Measurements from ENCODE around the gene MGST1. TPM values are rescaled to one million over a fixed set of nuclear protein-coding genes. Genes with fewer than 3 reads are reported as not detected.

MGST1 gene
- total RNA-seq, 3 donors from 2014 or later (not counting 1 experiment from before 2014, with no cell fraction given) = 0.40 to 4.3 (median 0.63) TPM

DNA sequence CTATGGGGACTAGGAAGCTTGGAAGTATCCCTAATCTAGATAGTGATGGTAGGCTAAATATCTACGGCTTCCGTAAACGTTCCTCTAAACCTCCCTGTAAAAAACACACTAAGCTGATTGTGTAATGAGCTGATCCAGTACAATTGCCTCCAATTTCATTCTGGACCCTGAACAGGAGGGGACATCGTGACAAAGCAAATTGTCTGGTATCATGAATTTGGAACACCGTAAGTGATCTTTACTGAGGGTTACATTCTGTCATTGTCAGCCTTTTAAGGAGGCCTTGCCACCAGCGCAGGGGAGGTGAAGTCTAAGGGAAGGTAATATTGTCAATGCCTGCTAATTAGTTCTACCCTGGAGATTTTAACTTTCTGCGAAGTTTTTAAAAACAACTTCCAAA, 487 bp upstream of the MGST1 start:
- TF ChIP-seq, protein P1, sequence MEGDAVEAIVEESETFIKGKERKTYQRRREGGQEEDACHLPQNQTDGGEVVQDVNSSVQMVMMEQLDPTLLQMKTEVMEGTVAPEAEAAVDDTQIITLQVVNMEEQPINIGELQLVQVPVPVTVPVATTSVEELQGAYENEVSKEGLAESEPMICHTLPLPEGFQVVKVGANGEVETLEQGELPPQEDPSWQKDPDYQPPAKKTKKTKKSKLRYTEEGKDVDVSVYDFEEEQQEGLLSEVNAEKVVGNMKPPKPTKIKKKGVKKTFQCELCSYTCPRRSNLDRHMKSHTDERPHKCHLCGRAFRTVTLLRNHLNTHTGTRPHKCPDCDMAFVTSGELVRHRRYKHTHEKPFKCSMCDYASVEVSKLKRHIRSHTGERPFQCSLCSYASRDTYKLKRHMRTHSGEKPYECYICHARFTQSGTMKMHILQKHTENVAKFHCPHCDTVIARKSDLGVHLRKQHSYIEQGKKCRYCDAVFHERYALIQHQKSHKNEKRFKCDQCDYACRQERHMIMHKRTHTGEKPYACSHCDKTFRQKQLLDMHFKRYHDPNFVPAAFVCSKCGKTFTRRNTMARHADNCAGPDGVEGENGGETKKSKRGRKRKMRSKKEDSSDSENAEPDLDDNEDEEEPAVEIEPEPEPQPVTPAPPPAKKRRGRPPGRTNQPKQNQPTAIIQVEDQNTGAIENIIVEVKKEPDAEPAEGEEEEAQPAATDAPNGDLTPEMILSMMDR (IDR thresholded peaks at IDR 0.05) = no peak
- peaks cover 0 to 2% of the 10 kb centered on the region in 2 donors for H3K27me3 Mint-ChIP-seq (ENCODE audit: low read depth in 2 of 2)
- Histone ChIP-seq H3K36me3 (ENCODE audit: control insufficient read depth, insufficient read depth, low read length) (no peaks in the 10 kb centered on the region), H3K4me3 (ENCODE audit: low read length) (no peak overlapping the region), H3K27ac (ENCODE audit: low read length) (no peak overlapping the region), H3K4me1 (ENCODE audit: control insufficient read depth, insufficient read depth, low read length) (no peaks in the 10 kb centered on the region), H3K9me3 (ENCODE audit: control insufficient read depth, insufficient read depth, low read length) (no peaks in the 10 kb centered on the region), H3K27me3 (ENCODE audit: control insufficient read depth, insufficient read depth, low read length) (no peaks in the 10 kb centered on the region)
- whole genome bisulfite sequencing (ENCODE audit: insufficient coverage) = 69% methylated on average over 6 of the region's 7 CpGs
- DNase-seq (no peak), ATAC-seq (no peak)
- intact Hi-C loops (cut with micrococcal nuclease) = no loop called here
- H3K9me3 Mint-ChIP-seq = peaks cover 2 to 13% of the 10 kb centered on the region in 2 donors
- H3K36me3 Mint-ChIP-seq = no peaks in the 10 kb centered on the region
- no peaks in the 10 kb centered on the region for H3K4me1 Mint-ChIP-seq
- no peak overlapping the region for H3K27ac Mint-ChIP-seq
- no peak overlapping the region for H3K4me3 Mint-ChIP-seq

DNA sequence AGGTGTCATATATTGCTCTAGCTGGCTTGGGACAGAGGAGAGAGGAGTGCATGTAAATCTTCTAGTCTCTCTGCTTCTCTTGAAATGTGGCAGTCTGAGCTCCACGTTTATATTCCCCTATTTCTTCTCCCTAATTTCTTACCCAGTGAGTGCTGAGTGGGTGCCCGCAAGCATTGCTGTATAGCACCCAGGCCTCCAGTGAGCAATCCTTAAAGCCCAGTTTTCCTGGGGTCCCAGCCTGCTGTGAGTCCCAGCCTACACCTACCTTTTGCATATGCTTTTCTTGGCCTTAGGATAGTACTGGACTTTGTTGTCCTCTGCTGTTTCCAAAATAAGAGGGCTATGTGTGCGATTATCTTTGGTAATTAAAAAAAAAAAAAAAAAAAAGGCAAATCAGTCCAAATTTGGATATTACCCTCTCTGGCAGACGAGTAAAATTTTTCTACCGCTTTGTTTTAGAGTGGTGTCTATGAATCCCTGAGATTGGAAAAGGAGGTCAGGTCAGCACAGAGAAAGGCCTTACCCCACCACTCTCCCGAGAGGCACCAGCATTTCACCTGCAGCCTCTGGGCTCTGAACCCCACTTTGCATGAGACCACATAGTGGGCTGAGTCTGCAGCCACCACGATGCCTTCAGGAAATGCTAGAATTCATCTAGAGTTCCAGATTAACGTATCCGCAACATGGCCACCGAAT, 1.1 kb downstream of the MGST1 start:
- H3K36me3 ChIP-seq (ENCODE audit: control insufficient read depth, insufficient read depth, low read length) = no peaks in the 10 kb centered on the region
- H3K4me1 ChIP-seq (ENCODE audit: control insufficient read depth, insufficient read depth, low read length) = no peaks in the 10 kb centered on the region
- intact Hi-C loops (cut with micrococcal nuclease) = no loop called here
- H3K9me3 ChIP-seq (ENCODE audit: control insufficient read depth, insufficient read depth, low read length) = no peaks in the 10 kb centered on the region
- DNase-seq (no peak), ATAC-seq (no peak)
- 50% methylated on average over 8 of the region's 10 CpGs for WGBS (ENCODE audit: insufficient coverage)
- H3K4me3 ChIP-seq (ENCODE audit: low read length) = no peak overlapping the region
- TF ChIP-seq, protein P1 (IDR thresholded peaks at IDR 0.05) = no peak
- H3K27me3 ChIP-seq (ENCODE audit: control insufficient read depth, insufficient read depth, low read length) = no peaks in the 10 kb centered on the region
- no peak overlapping the region for H3K27ac ChIP-seq (ENCODE audit: low read length)
- H3K27ac Mint-ChIP-seq = no peak overlapping the region
- H3K9me3 Mint-ChIP-seq = peaks cover 2 to 8% of the 10 kb centered on the region in 2 donors
- H3K4me1 Mint-ChIP-seq = no peaks in the 10 kb centered on the region
- H3K36me3 Mint-ChIP-seq = no peaks in the 10 kb centered on the region
- H3K4me3 Mint-ChIP-seq = no peak overlapping the region
- H3K27me3 Mint-ChIP-seq (ENCODE audit: low read depth in 2 of 2) = peaks cover 0 to 2% of the 10 kb centered on the region in 2 donors

DNA sequence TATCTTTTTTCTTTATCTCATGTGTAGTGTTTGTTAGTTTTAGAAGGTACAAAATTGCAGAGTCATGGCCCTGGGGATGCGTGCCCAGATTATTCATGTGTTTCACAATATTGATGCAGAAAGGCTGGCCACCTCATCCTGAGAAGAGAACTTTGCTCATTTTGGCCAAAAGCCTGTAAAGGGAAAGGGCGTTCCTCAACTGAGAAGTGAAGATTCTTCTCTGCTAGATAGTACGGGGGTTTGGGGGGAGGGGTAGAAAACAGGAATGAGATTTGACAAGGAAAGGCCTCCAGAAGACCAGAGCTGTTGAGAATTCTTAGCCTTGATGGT, 1.7 kb downstream of the MGST1 start:
- H3K9me3 Mint-ChIP-seq = peaks cover 2 to 8% of the 10 kb centered on the region in 2 donors
- H3K4me1 ChIP-seq (ENCODE audit: control insufficient read depth, insufficient read depth, low read length) = no peaks in the 10 kb centered on the region
- no peaks in the 10 kb centered on the region for H3K27me3 ChIP-seq (ENCODE audit: control insufficient read depth, insufficient read depth, low read length)
- no peak overlapping the region for H3K27ac Mint-ChIP-seq
- no peak for ATAC-seq
- 33% methylated on average over 3 of the region's 3 CpGs for WGBS (ENCODE audit: insufficient coverage)
- no peaks in the 10 kb centered on the region for H3K9me3 ChIP-seq (ENCODE audit: control insufficient read depth, insufficient read depth, low read length)
- TF ChIP-seq, protein P1 (IDR thresholded peaks at IDR 0.05) = no peak
- no peaks in the 10 kb centered on the region for H3K36me3 Mint-ChIP-seq
- H3K27me3 Mint-ChIP-seq (ENCODE audit: low read depth in 2 of 2) = peaks cover 0 to 2% of the 10 kb centered on the region in 2 donors
- no peak overlapping the region for H3K27ac ChIP-seq (ENCODE audit: low read length)
- H3K4me3 Mint-ChIP-seq = no peak overlapping the region
- no peak overlapping the region for H3K4me3 ChIP-seq (ENCODE audit: low read length)
- intact Hi-C loops (cut with micrococcal nuclease) = no loop called here
- no peaks in the 10 kb centered on the region for H3K36me3 ChIP-seq (ENCODE audit: control insufficient read depth, insufficient read depth, low read length)
- H3K4me1 Mint-ChIP-seq = no peaks in the 10 kb centered on the region
- peak in 1 of 2 donors; percentile 1 for DNase-seq

DNA sequence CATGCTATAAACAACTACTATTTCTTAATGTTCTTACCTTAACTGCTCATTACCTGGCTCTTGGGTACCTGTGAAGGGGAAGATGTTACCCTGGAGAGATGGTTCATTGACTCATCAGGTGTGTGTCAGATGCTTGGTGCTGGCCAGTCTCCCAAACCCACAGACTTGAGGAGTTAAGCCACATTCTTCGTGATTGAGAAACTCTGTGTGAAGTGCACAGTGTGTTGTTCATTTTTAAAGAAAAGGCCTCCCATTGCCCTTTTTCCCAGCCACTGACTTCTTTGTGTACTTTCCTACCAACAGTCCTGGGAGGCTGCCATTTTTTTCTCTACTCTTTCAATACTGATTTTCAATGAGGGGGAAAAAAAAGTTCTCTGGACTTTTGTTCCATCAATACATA, 3.2 kb downstream of the MGST1 start:
- Mint-ChIP-seq H3K27ac (no peak overlapping the region), H3K4me3 (no peak overlapping the region), H3K9me3 (peaks cover 2% of the 10 kb centered on the region in 2 donors), H3K27me3 (ENCODE audit: low read depth in 2 of 2) (peaks cover 0 to 2% of the 10 kb centered on the region in 2 donors), H3K4me1 (no peaks in the 10 kb centered on the region), H3K36me3 (no peaks in the 10 kb centered on the region)
- TF ChIP-seq, protein P1 (IDR thresholded peaks at IDR 0.05) = no peak
- ATAC-seq (no peak), DNase-seq (no peak)
- Histone ChIP-seq H3K4me1 (ENCODE audit: control insufficient read depth, insufficient read depth, low read length) (no peaks in the 10 kb centered on the region), H3K36me3 (ENCODE audit: control insufficient read depth, insufficient read depth, low read length) (no peaks in the 10 kb centered on the region), H3K4me3 (ENCODE audit: low read length) (no peak overlapping the region), H3K27ac (ENCODE audit: low read length) (no peak overlapping the region), H3K9me3 (ENCODE audit: control insufficient read depth, insufficient read depth, low read length) (no peaks in the 10 kb centered on the region), H3K27me3 (ENCODE audit: control insufficient read depth, insufficient read depth, low read length) (no peaks in the 10 kb centered on the region)
- WGBS (ENCODE audit: insufficient coverage) = no CpG with 5 or more reads among the region's 1 CpG
- intact Hi-C loops (cut with micrococcal nuclease) = no loop called here

All from natural killer cell (primary cell).